Breast epithelium (tissue), 4 donors: ENCODE results near the gene MAP4K4. TPM values are rescaled to one million over a fixed set of nuclear protein-coding genes. Genes with fewer than 3 reads are reported as not detected.
A peak's percentile ranks its signal among the peaks of the same experiment; 100 is the strongest.

Experiments used
- DNase-seq, 2 donors: peaks; one replicate each; pipeline ENCODE4 v3.0.0-alpha.2; 2019; ENCODE audit warnings: low spot score in 2 of 2
- H3K27ac ChIP-seq, 2 donors: fragments of 200-600 bp; sonication (generic) in 1 of 2; one replicate each; pipeline ENCODE4 v1.5.1; 2016 to 2019; ENCODE audit warnings: mild to moderate bottlenecking in 1 of 2
- H3K27me3 ChIP-seq, 2 donors: fragments of 200-600 bp; sonication (generic) in 1 of 2; one replicate each; pipeline versions ENCODE4 v1.5.1 to v1.6.0; 2017 to 2019; ENCODE audit warnings: control low read depth in 1 of 2, mild to moderate bottlenecking in 1 of 2
- H3K36me3 ChIP-seq: fragments of 200-600 bp; one replicate; pipeline ENCODE4 v1.5.1; 2019
- H3K4me1 ChIP-seq, 2 donors: fragments of 200-600 bp; sonication (generic); one replicate each; pipeline ENCODE4 v1.5.1; 2016 to 2019; ENCODE audit warnings: control low read depth in 1 of 2
- H3K4me3 ChIP-seq, 3 donors: fragments of 200-600 bp; sonication (generic); 1 replicate in 2 of 3; 2 replicates in 1 of 3; pipeline ENCODE4 v1.5.1; 2016 to 2019; ENCODE audit warnings: mild to moderate bottlenecking in 3 of 3, moderate library complexity in 2 of 3
- H3K9me3 ChIP-seq, 2 donors: fragments of 200-600 bp; sonication (generic) in 1 of 2; one replicate each; pipeline ENCODE4 v1.5.1; 2016 to 2019; ENCODE audit warnings: control low read depth in 1 of 2
- POLR2A ChIP-seq: fragments of 450-650 bp; IDR thresholded peaks from one replicate; pipeline ENCODE4 v1.6.1; 2016; ENCODE audit warnings: antibody characterized with exemption, mild to moderate bottlenecking, moderate library complexity
- POLR2AphosphoS5 ChIP-seq, 3 donors: sonication (generic); formaldehyde crosslinking; IDR thresholded peaks; one replicate each; pipeline ENCODE4 v1.6.1; 2017; ENCODE audit warnings: antibody characterized with exemption in 3 of 3
- intact Hi-C: fragments of 100-400 bp; cut with DNase I; formaldehyde crosslinking; loops from one replicate; pipeline ENCODE4 v1.15.1; 2023; ENCODE audit warnings: low total_unique reads
- total RNA-seq, 3 donors: library from RNA; depleted of rRNA; stranded (reverse); fragments of >200 nt; gene quantifications; one replicate each; pipeline ENCODE4 v1.1.0, GENCODE V29; 2016
- TF ChIP-seq, protein P1 (sequence below), 3 donors: fragments of 450-650 bp; IDR thresholded peaks; one replicate each; pipeline ENCODE4 v1.5.1; 2016 to 2017; ENCODE audit warnings: antibody characterized with exemption in 3 of 3, mild to moderate bottlenecking in 3 of 3, moderate library complexity in 3 of 3

Gene MAP4K4
- total RNA-seq, 3 donors from 2014 or later, result 62.1 to 89.1 (median 74.7) TPM

DNA sequence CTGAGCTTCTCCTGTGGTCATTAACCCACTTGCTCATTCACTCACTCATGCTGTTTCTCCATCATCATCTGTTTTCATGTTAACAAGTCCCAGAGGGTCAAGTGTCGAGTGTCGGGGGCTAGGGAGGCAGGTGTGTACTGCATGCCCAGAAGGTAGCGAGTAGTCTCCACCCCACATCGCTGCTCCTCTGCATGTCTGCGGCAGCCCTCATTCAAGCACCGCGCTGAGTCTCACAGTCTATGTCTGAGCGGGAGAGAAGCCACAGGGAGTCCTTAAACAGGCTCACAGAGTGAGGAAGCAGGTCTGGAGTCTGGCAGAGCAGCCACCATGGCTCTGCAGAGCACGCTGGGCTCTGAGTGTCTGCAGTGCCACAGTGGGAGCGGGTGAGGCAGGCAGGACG, 172.9 kb downstream of the MAP4K4 start:
- no peak for DNase-seq
- TF ChIP-seq POLR2A (no peak), POLR2AphosphoS5 (IDR thresholded peaks at IDR 0.05) (no peak)
- TF ChIP-seq, protein P1, sequence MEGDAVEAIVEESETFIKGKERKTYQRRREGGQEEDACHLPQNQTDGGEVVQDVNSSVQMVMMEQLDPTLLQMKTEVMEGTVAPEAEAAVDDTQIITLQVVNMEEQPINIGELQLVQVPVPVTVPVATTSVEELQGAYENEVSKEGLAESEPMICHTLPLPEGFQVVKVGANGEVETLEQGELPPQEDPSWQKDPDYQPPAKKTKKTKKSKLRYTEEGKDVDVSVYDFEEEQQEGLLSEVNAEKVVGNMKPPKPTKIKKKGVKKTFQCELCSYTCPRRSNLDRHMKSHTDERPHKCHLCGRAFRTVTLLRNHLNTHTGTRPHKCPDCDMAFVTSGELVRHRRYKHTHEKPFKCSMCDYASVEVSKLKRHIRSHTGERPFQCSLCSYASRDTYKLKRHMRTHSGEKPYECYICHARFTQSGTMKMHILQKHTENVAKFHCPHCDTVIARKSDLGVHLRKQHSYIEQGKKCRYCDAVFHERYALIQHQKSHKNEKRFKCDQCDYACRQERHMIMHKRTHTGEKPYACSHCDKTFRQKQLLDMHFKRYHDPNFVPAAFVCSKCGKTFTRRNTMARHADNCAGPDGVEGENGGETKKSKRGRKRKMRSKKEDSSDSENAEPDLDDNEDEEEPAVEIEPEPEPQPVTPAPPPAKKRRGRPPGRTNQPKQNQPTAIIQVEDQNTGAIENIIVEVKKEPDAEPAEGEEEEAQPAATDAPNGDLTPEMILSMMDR (IDR thresholded peaks at IDR 0.05), result no peak
- Histone ChIP-seq H3K9me3 (no peaks in the 10 kb centered on the region), H3K4me3 (no peak overlapping the region), H3K36me3 (no peaks in the 10 kb centered on the region), H3K27ac (no peak overlapping the region), H3K27me3 (no peaks in the 10 kb centered on the region), H3K4me1 (no peaks in the 10 kb centered on the region)
- intact Hi-C loops, result no loop called here

DNA sequence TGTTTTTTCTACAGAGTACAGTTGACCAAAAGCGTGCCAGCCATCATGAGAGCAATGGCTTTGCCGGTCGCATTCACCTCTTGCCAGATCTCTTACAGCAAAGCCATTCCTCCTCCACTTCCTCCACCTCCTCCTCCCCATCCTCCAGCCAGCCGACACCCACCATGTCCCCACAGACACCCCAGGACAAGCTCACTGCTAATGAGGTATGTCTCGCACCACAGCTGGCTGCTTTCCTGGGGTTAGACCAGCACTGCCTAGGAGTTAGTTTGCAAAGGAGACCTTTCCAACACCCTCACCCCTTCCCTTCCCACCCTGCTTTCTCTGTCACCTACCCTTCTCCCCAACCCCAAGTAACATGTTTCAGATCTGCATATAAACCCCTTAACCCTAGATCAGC, 174.0 kb downstream of the MAP4K4 start:
- Histone ChIP-seq H3K4me1 (no peaks in the 10 kb centered on the region), H3K9me3 (no peaks in the 10 kb centered on the region), H3K27ac (peak overlapping the region in 1 of 2 donors; percentile 59), H3K27me3 (no peaks in the 10 kb centered on the region), H3K4me3 (no peak overlapping the region), H3K36me3 (no peaks in the 10 kb centered on the region)
- no peak for DNase-seq
- TF ChIP-seq POLR2A, result no peak
- TF ChIP-seq POLR2AphosphoS5 (IDR thresholded peaks at IDR 0.05), result no peak
- TF ChIP-seq, protein P1 (IDR thresholded peaks at IDR 0.05), result no peak
- intact Hi-C loops, result loop anchor here (1.0 kb wide), 1 partner anchor 41 kb away; no protein-coding TSS in a partner anchor

DNA sequence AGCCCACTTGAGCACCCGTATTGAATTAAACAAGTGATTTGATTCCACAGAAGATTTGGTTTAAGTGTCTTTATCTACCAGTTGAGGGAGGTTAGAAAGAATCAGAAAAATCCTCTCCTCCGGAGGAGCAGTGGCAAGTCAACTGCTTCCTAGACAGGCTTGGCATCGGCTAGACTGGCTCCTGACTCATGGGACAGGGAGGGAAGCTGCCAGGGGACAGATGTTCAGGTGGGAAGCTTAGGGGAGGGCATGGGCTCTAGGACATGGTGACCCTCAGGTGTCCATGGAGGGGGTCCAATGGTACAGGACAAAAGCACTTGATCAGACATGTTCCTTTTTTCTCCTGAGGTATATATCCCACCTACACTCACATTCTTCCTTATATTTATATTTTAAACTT, 175.0 kb downstream of the MAP4K4 start:
- no peaks in the 10 kb centered on the region for H3K4me1 ChIP-seq
- no peaks in the 10 kb centered on the region for H3K9me3 ChIP-seq
- TF ChIP-seq POLR2AphosphoS5 (IDR thresholded peaks at IDR 0.05) (no peak), POLR2A (no peak)
- TF ChIP-seq, protein P1 (IDR thresholded peaks at IDR 0.05), result no peak
- intact Hi-C loops, result no loop called here
- DNase-seq, result no peak
- peak overlapping the region in 1 of 2 donors; percentile 30 for H3K27ac ChIP-seq
- H3K36me3 ChIP-seq, result no peaks in the 10 kb centered on the region
- H3K27me3 ChIP-seq, result no peaks in the 10 kb centered on the region
- H3K4me3 ChIP-seq, result no peak overlapping the region

DNA sequence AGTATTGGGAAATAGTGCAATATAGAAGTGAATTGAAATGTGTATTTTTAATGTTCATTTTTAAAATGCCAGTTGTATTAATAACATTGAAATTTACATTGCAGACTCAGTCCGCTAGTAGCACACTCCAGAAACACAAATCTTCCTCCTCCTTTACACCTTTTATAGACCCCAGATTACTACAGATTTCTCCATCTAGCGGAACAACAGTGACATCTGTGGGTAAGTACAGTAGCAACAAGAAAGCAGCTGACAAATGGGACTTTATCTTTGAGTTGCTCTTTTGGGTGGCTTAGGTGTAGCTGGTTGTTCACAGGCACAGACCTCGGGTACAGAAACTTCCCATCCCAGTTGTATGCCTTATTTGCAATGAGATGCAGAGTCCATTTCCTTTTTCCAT, 176.0 kb downstream of the MAP4K4 start:
- no peaks in the 10 kb centered on the region for H3K36me3 ChIP-seq
- H3K9me3 ChIP-seq, result no peaks in the 10 kb centered on the region
- H3K4me3 ChIP-seq, result no peak overlapping the region
- DNase-seq, result no peak
- intact Hi-C loops, result no loop called here
- no peaks in the 10 kb centered on the region for H3K27me3 ChIP-seq
- no peak overlapping the region for H3K27ac ChIP-seq
- H3K4me1 ChIP-seq, result no peaks in the 10 kb centered on the region
- no peak for TF ChIP-seq POLR2AphosphoS5 (IDR thresholded peaks at IDR 0.05)
- TF ChIP-seq, protein P1 (IDR thresholded peaks at IDR 0.05), result no peak
- TF ChIP-seq POLR2A, result no peak

DNA sequence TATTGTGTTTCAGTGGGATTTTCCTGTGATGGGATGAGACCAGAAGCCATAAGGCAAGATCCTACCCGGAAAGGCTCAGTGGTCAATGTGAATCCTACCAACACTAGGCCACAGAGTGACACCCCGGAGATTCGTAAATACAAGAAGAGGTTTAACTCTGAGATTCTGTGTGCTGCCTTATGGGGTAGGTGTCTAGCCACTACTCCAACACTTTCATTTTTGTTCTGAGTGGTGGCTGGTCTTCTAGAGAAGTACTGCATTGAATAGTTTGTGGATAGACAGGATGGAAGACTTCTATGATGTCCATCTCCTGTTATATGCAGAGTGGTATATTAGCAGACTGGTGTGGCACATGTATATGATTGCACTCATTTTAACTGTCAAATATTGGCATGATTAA, 176.6 kb downstream of the MAP4K4 start:
- TF ChIP-seq POLR2A (no peak), POLR2AphosphoS5 (IDR thresholded peaks at IDR 0.05) (no peak)
- TF ChIP-seq, protein P1 (IDR thresholded peaks at IDR 0.05), result no peak
- no peak overlapping the region for H3K27ac ChIP-seq
- intact Hi-C loops, result no loop called here

More for the DNA sequence above, 176.6 kb downstream of the MAP4K4 start:
- Histone ChIP-seq H3K36me3 (no peaks in the 10 kb centered on the region), H3K27me3 (no peaks in the 10 kb centered on the region), H3K4me1 (no peaks in the 10 kb centered on the region), H3K9me3 (no peaks in the 10 kb centered on the region), H3K4me3 (no peak overlapping the region)
- no peak for DNase-seq
